Peyer's patch (tissue), 4 donors: ENCODE data around the gene TP53I11.

Source experiments
- CTCF ChIP-seq, 6 experiments: fragments of 450-650 bp in 4 of 6; fragments of 200-600 bp in 2 of 6; sonication (generic) in 1 of 6; IDR thresholded peaks; one replicate each; pipeline ENCODE4 v1.5.1; 2017 to 2019; ENCODE audit warnings: antibody characterized with exemption in 6 of 6, mild to moderate bottlenecking in 3 of 6, moderate library complexity in 1 of 6
- POLR2A ChIP-seq, 2 donors: fragments of 450-650 bp; IDR thresholded peaks; one replicate each; pipeline ENCODE4 v1.5.1; 2017; ENCODE audit warnings: antibody characterized with exemption in 2 of 2, mild to moderate bottlenecking in 2 of 2, moderate library complexity in 2 of 2

GRCh38 chr11:44968510-44968909 lies 17.8 kb upstream of the TP53I11 start:
- TF ChIP-seq CTCF (IDR thresholded peaks at IDR 0.05) (no peak), POLR2A (IDR thresholded peaks at IDR 0.05) (no peak)
